GM19452 (cell line): Measurements from ENCODE around the gene JMJD6.
"Not testable (repeated sequence)": the region's sequence is repeated elsewhere in the genome, so short reads cannot be mapped to it uniquely, and the experiment has no call there.

ENCODE experiments used
- ATAC-seq: cut with Tn5 transposase; IDR thresholded peaks from one replicate; pipeline ENCODE4 v1.9.1; 2021; ENCODE audit not compliant: unreplicated experiment

Gene JMJD6

GRCh38 chr17:76700617-76701470, 25.6 kb downstream of the JMJD6 start:
- ATAC-seq: no peak

- no peak for ATAC-seq
These were observed 26.2 kb downstream of the JMJD6 start for GRCh38 chr17:76700270-76700616.

GRCh38 chr17:76698466-76698977, 27.9 kb downstream of the JMJD6 start:
- ATAC-seq: not testable (repeated sequence)

- no peak for ATAC-seq
These were observed 28.5 kb downstream of the JMJD6 start for GRCh38 chr17:76697702-76698465.

GRCh38 chr17:76696763-76697701, 29.4 kb downstream of the JMJD6 start:
- ATAC-seq: peak; percentile 78

GRCh38 chr17:76695059-76695831, 31.2 kb downstream of the JMJD6 start:
- no peak for ATAC-seq

GRCh38 chr17:76691379-76692191, 34.8 kb downstream of the JMJD6 start:
- no peak for ATAC-seq

GRCh38 chr17:76690596-76691280, 35.7 kb downstream of the JMJD6 start:
- no peak for ATAC-seq

GRCh38 chr17:76689859-76690258, 36.5 kb downstream of the JMJD6 start:
- ATAC-seq: no peak

- no peak for ATAC-seq
These were observed 38.2 kb downstream of the JMJD6 start for GRCh38 chr17:76688165-76688622.

GRCh38 chr17:76687298-76688164, 38.9 kb downstream of the JMJD6 start:
- ATAC-seq: no peak

GRCh38 chr17:76686538-76687297, 39.7 kb downstream of the JMJD6 start:
- ATAC-seq: no peak

- no peak for ATAC-seq
These were observed 40.6 kb downstream of the JMJD6 start for GRCh38 chr17:76685846-76686245.

- ATAC-seq: no peak
These were observed 41.0 kb downstream of the JMJD6 start for GRCh38 chr17:76685366-76685765.

GRCh38 chr17:76684756-76685155, 41.6 kb downstream of the JMJD6 start:
- ATAC-seq: no peak

GRCh38 chr17:76683921-76684745, 42.3 kb downstream of the JMJD6 start:
- no peak for ATAC-seq
